GM21717 (cell line): ENCODE results near the gene KCTD13.
"Not testable (repeated sequence)": the region's sequence is repeated elsewhere in the genome, so short reads cannot be mapped to it uniquely, and the experiment has no call there.

ENCODE experiments used
- ATAC-seq: cut with Tn5 transposase; IDR thresholded peaks from one replicate; pipeline ENCODE4 v1.9.1; 2021; ENCODE audit warnings: mild to moderate bottlenecking, moderate library complexity; ENCODE audit not compliant: unreplicated experiment

Gene KCTD13

GRCh38 chr16:29883987-29884386, 42.0 kb downstream of the KCTD13 start:
- no peak for ATAC-seq

GRCh38 chr16:29881050-29881449, 45.0 kb downstream of the KCTD13 start:
- no peak for ATAC-seq

- ATAC-seq, result no peak
These were observed 47.9 kb downstream of the KCTD13 start for GRCh38 chr16:29878172-29878571.

- no peak for ATAC-seq
These were observed 48.6 kb downstream of the KCTD13 start for GRCh38 chr16:29877266-29877961.

- no peak for ATAC-seq
These were observed 49.3 kb downstream of the KCTD13 start for GRCh38 chr16:29876594-29877249.

GRCh38 chr16:29876217-29876593, 49.8 kb downstream of the KCTD13 start:
- ATAC-seq, result no peak

- no peak for ATAC-seq
These were observed 50.8 kb downstream of the KCTD13 start for GRCh38 chr16:29875206-29875605.

GRCh38 chr16:29873319-29873718, 52.7 kb downstream of the KCTD13 start:
- ATAC-seq, result no peak

- ATAC-seq, result no peak
These were observed 54.0 kb downstream of the KCTD13 start for GRCh38 chr16:29871822-29872546.

- not testable (repeated sequence) for ATAC-seq
These were observed 57.0 kb downstream of the KCTD13 start for GRCh38 chr16:29869067-29869466.

- no peak for ATAC-seq
These were observed 57.5 kb downstream of the KCTD13 start for GRCh38 chr16:29868396-29869009.

- ATAC-seq, result no peak
These were observed 61.8 kb downstream of the KCTD13 start for GRCh38 chr16:29864205-29864604.

- ATAC-seq, result no peak
These were observed 62.4 kb downstream of the KCTD13 start for GRCh38 chr16:29863669-29863984.

GRCh38 chr16:29862884-29863668, 63.0 kb downstream of the KCTD13 start, which contains the start of gene CDIPT:
Gene CDIPT, minus strand, starts transcription at chr16:29863226. Its CDS starts 369 bp downstream, at chr16:29862857.
- ATAC-seq, result peak; percentile 80

GRCh38 chr16:29862383-29862883, 63.6 kb downstream of the KCTD13 start:
- no peak for ATAC-seq

- ATAC-seq, result no peak
These were observed 65.8 kb downstream of the KCTD13 start for GRCh38 chr16:29860218-29860617.

GRCh38 chr16:29858974-29859373, 67.1 kb downstream of the KCTD13 start:
- ATAC-seq, result no peak

- ATAC-seq, result no peak
These were observed 67.7 kb downstream of the KCTD13 start for GRCh38 chr16:29858149-29858849.

GRCh38 chr16:29857133-29857760, 68.8 kb downstream of the KCTD13 start:
- no peak for ATAC-seq
